Endothelial cell (in vitro differentiated cells): Measurements from ENCODE around the gene CCSER1. TPM values are rescaled to one million over a fixed set of nuclear protein-coding genes. Genes with fewer than 3 reads are reported as not detected.
A peak's percentile ranks its signal among the peaks of the same experiment; 100 is the strongest.
"Not testable (repeated sequence)": the region's sequence is repeated elsewhere in the genome, so short reads cannot be mapped to it uniquely, and the experiment has no call there.

Source experiments
- DNase-seq: peaks from one replicate; pipeline ENCODE4 v3.0.0; 2021; ENCODE audit warnings: low spot score
- H3K27ac Mint-ChIP-seq: one replicate; pipeline ENCODE4 v1.8.0; 2021; ENCODE audit warnings: mixed read lengths, inconsistent platforms; ENCODE audit not compliant: unreplicated experiment
- H3K27me3 Mint-ChIP-seq: one replicate; pipeline ENCODE4 v1.8.0; 2021; ENCODE audit warnings: mild to moderate bottlenecking, moderate library complexity, mixed read lengths, inconsistent platforms; ENCODE audit not compliant: unreplicated experiment
- H3K36me3 Mint-ChIP-seq: one replicate; pipeline ENCODE4 v1.8.0; 2021; ENCODE audit warnings: mild to moderate bottlenecking, low read depth, mixed read lengths, inconsistent platforms; ENCODE audit not compliant: unreplicated experiment
- H3K4me1 Mint-ChIP-seq: one replicate; pipeline ENCODE4 v1.8.0; 2021; ENCODE audit warnings: mild to moderate bottlenecking, mixed read lengths, inconsistent platforms; ENCODE audit not compliant: unreplicated experiment
- H3K4me3 Mint-ChIP-seq: one replicate; pipeline ENCODE4 v1.8.0; 2021; ENCODE audit warnings: mild to moderate bottlenecking, mixed read lengths, inconsistent platforms; ENCODE audit not compliant: unreplicated experiment
- H3K9me3 Mint-ChIP-seq: one replicate; pipeline ENCODE4 v1.8.0; 2021; ENCODE audit warnings: mixed read lengths, inconsistent platforms; ENCODE audit not compliant: unreplicated experiment
- total RNA-seq: library from RNA; stranded (reverse); fragmentation: NEBNext Ultra II Directional; extraction: Animal tissue kit (Norgen Biotek cat#: 25700); gene quantifications from one replicate; pipeline ENCODE4 v1.2.1, GENCODE V29; 2021; ENCODE audit not compliant: unreplicated experiment
- TF ChIP-seq, protein P1 (sequence below): fragments of 200-600 bp; sonication (generic); IDR thresholded peaks from one replicate; pipeline ENCODE4 v1.5.0; 2021; ENCODE audit warnings: antibody characterized with exemption; ENCODE audit not compliant: unreplicated experiment

CCSER1 gene
- total RNA-seq, 1 donor from 2014 or later = 3.0 TPM

DNA sequence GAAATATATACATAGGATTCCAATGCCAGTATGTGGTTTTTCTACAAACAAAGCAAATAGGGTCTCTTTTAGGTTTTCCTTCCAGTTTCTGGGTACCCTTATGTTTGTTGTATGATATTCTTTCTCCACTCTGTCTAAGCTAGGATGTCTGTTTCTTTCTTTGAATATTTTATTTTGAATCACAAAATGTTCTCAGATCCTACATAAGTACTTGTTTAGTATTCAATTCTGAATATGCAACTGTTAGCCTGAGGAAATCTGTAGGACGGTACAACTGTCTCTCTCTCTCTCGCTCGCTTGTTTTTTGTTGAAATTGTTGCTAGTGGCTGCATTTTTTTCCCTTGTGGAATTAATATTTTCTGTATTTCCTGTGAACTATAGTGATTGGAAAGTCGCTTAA lies 163.2 kb downstream of the CCSER1 start:
- Mint-ChIP-seq H3K27ac (no peak overlapping the region), H3K4me1 (no peaks in the 10 kb centered on the region), H3K36me3 (no peaks in the 10 kb centered on the region), H3K27me3 (no peaks in the 10 kb centered on the region), H3K4me3 (no peak overlapping the region), H3K9me3 (no peaks in the 10 kb centered on the region)
- TF ChIP-seq, protein P1, sequence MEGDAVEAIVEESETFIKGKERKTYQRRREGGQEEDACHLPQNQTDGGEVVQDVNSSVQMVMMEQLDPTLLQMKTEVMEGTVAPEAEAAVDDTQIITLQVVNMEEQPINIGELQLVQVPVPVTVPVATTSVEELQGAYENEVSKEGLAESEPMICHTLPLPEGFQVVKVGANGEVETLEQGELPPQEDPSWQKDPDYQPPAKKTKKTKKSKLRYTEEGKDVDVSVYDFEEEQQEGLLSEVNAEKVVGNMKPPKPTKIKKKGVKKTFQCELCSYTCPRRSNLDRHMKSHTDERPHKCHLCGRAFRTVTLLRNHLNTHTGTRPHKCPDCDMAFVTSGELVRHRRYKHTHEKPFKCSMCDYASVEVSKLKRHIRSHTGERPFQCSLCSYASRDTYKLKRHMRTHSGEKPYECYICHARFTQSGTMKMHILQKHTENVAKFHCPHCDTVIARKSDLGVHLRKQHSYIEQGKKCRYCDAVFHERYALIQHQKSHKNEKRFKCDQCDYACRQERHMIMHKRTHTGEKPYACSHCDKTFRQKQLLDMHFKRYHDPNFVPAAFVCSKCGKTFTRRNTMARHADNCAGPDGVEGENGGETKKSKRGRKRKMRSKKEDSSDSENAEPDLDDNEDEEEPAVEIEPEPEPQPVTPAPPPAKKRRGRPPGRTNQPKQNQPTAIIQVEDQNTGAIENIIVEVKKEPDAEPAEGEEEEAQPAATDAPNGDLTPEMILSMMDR = no peak
- no peak for DNase-seq

DNA sequence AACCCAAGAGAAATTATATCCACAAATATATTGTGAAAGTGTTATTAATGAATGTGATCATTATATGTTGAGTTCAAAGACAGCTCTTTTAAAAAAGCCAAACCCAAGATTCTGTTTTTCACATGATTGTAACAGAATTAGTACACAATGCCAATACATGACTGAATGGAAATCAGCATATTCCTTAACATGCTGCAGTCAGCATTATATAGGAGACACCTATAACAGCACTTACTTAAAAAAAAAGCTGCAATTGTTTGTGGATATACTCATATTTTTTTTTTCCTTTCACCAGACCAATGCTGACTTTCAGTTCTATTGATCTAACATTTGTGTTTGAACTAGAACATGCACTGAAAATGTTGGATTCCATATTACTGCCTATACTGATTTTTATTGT lies 165.2 kb downstream of the CCSER1 start:
- H3K27ac Mint-ChIP-seq = no peak overlapping the region
- DNase-seq = no peak
- no peak overlapping the region for H3K4me3 Mint-ChIP-seq
- no peaks in the 10 kb centered on the region for H3K4me1 Mint-ChIP-seq
- TF ChIP-seq, protein P1 = no peak
- no peaks in the 10 kb centered on the region for H3K27me3 Mint-ChIP-seq
- H3K36me3 Mint-ChIP-seq = no peaks in the 10 kb centered on the region
- H3K9me3 Mint-ChIP-seq = no peaks in the 10 kb centered on the region

DNA sequence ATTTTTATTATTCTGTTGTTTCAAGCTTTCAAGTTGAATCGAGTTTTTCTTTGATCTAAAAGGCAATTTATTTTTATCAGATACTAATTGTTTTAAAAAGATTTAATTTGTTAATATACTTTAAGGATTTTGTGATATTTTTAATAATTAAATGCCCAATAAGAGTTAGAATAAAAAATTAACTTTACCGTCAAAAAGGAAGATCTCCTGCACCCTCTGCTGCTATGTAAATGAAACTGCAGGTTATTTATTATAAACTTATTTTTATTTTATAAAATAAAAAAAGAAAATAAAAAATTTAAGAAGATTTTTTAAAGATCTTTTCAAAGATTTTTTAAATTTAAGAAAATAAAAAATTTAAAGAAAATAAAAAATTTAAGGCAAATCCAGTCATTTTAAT lies 166.1 kb downstream of the CCSER1 start:
- no peaks in the 10 kb centered on the region for H3K4me1 Mint-ChIP-seq
- H3K9me3 Mint-ChIP-seq = no peaks in the 10 kb centered on the region
- TF ChIP-seq, protein P1 = peak; percentile 79
- H3K4me3 Mint-ChIP-seq = no peak overlapping the region
- no peak for DNase-seq
- H3K27me3 Mint-ChIP-seq = no peaks in the 10 kb centered on the region
- no peak overlapping the region for H3K27ac Mint-ChIP-seq
- no peaks in the 10 kb centered on the region for H3K36me3 Mint-ChIP-seq

DNA sequence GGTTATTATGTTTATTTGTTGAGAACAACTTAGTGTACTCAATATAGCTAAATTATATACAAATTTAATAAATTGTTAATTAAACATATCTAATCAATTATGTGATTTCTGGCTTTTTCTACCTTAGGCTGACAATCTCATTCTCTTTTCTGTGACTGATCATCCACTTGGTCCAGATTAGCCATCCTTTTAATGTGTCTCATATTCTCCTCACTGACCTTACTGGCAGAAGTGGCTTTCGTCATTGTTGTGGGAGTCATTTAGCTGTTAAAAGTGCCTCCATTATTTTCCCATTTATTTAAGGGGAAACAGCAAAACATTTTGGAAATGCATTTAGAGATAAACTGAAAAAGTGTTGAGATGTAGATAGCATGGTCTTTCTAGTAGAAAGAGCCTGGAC lies 172.2 kb downstream of the CCSER1 start:
- no peaks in the 10 kb centered on the region for H3K4me1 Mint-ChIP-seq
- DNase-seq = no peak
- TF ChIP-seq, protein P1 = no peak
- H3K27ac Mint-ChIP-seq = no peak overlapping the region
- H3K27me3 Mint-ChIP-seq = no peaks in the 10 kb centered on the region
- H3K9me3 Mint-ChIP-seq = no peaks in the 10 kb centered on the region
- no peak overlapping the region for H3K4me3 Mint-ChIP-seq
- no peaks in the 10 kb centered on the region for H3K36me3 Mint-ChIP-seq

DNA sequence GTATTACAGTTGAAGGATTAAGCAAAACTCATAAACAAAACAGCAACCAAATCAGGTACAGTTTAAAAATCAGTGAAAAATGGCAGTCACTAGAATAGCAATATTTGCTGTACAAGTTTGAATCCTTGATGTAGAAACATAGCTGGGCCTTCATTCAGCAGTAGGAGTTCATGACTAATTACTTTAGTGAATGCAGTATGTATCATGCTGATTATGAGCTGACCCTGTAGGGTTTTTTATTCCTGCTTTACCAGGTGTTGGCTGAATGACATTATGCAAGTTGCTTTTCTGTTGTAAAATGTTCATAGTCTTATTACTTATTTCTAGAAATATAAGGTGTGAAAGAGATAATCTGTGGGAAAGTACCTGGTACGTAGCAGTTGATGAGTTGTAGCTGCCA lies 179.6 kb downstream of the CCSER1 start:
- Mint-ChIP-seq H3K36me3 (no peaks in the 10 kb centered on the region), H3K9me3 (no peaks in the 10 kb centered on the region), H3K27me3 (no peaks in the 10 kb centered on the region), H3K4me1 (no peaks in the 10 kb centered on the region), H3K27ac (no peak overlapping the region), H3K4me3 (no peak overlapping the region)
- TF ChIP-seq, protein P1 = no peak
- DNase-seq = no peak

DNA sequence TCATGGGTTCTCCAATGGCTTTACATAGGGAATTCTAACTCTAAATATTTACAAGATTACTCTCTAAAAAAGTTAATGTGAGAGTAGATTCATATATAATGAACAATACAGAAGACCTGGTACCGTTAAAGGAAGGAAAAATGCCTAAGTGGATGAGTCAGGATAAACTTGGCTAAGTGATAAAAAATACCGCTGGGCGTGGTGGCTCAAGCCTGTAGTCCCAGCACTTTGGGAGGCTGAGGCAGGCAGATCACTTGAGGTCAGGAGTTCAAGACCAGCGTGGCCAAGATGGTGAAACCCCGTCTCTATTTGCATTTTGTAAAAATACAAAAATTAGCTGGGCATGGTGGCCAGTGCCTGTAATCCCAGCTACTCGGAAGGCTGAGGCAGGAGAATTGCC lies 189.9 kb downstream of the CCSER1 start:
- H3K4me3 Mint-ChIP-seq, H3K27me3 Mint-ChIP-seq, DNase-seq, H3K27ac Mint-ChIP-seq, H3K9me3 Mint-ChIP-seq, H3K4me1 Mint-ChIP-seq, H3K36me3 Mint-ChIP-seq: not testable (repeated sequence)
